ENCODE results near the gene SULT1A2.
"Not testable (repeated sequence)": the region's sequence is repeated elsewhere in the genome, so short reads cannot be mapped to it uniquely, and the experiment has no call there.

SULT1A2 gene

DNA sequence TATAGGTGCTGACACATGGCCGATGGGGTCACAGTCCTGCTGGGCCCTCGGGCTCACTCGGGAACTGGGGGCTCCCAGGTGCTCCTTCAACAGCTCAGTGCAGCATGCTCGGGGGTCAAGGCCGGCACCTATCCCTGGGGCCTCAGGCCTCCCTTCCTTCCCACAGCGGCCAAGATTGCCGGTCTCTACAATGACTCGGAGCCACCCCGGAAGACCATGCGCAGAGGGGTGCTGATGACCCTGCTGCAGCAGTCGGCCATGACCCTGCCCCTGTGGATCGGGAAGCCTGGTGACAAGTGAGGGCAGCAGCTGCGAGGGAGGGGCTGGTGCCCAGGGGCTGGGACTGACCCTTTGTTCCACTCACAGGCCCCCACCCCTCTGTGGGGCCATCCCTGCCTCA, 6.9 kb downstream of the SULT1A2 start:
- no peak for DNase-seq

- DNase-seq: no peak
Measured at GRCh38 chr16:28589069-28589468, 7.8 kb downstream of the SULT1A2 start.

DNA sequence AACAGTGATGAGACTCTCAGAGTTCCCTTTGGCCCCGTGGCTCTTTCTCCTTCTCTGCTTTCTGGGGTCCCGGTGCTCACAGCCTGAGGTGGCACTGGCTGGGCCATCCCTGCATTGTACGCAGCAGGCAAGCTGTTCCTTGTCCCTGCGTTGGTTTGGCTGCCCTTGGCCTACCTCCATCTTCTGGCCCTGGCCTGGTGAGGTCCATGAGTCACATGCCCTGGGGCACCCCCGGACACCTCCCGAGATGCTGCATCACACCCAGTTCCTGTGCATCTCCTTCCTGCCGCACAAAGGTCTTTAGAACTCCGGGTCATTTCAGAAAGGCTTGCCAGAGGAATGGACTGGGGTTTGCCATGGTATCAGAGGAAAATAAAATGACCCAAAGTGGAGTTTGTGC, 9.5 kb downstream of the SULT1A2 start:
- DNase-seq: no peak

- DNase-seq: no peak
Measured at GRCh38 chr16:28586466-28586865, 10.4 kb downstream of the SULT1A2 start.

- no peak for DNase-seq
Measured at GRCh38 chr16:28585674-28586073, 11.2 kb downstream of the SULT1A2 start.

DNA sequence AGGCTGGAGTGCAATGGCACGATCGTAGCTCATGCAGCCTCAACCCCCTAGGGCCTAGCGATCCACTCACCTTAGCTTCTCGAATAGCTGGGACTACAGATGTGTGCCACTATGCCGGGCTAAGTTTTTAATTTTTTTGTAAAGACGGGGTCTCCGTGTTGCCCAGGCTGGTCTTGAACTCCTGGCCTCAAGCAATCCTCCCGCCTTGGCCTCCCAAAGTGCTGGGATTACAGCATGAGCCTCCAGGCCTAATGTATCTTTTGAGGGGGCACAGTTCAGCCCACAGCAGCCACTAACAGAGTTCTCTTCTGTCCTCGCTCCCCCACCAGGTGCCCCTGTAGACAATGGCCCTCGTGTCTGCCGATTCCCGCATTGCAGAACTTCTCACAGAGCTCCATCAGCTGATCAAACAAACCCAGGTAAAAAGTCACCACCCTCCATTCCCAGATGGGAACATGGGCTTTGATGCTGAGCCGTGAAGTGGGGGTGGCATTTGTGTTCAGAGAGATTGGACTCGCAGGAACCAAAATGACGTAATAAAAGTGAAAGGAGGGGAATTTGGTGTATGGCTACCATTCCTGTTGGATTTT, 16.0 kb downstream of the SULT1A2 start:
- DNase-seq: no peak

- no peak for DNase-seq
Measured at GRCh38 chr16:28575446-28576109, 21.3 kb downstream of the SULT1A2 start.

DNA sequence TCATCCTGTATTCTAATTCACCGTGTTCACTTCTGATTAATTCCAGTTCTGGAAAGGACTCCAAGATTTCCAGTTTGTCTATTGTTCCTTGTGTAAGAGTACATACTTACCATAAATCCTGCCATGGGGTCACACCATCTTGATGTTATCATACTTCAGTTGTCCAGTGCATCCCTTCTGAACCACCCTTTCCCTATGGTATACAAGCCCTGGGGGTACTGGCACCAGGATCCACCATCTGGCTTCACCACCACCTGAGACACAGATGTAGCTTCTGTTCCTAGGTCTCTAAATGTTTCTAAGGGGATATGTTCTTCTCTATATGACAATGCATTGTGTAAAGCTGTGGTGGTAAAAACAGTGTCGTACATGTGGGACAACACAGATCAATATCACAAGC, 21.9 kb downstream of the SULT1A2 start:
- DNase-seq: no peak

GRCh38 chr16:28573738-28574718, 22.8 kb downstream of the SULT1A2 start:
- DNase-seq: no peak

GRCh38 chr16:28572696-28573510, 23.9 kb downstream of the SULT1A2 start:
- DNase-seq: no peak

DNA sequence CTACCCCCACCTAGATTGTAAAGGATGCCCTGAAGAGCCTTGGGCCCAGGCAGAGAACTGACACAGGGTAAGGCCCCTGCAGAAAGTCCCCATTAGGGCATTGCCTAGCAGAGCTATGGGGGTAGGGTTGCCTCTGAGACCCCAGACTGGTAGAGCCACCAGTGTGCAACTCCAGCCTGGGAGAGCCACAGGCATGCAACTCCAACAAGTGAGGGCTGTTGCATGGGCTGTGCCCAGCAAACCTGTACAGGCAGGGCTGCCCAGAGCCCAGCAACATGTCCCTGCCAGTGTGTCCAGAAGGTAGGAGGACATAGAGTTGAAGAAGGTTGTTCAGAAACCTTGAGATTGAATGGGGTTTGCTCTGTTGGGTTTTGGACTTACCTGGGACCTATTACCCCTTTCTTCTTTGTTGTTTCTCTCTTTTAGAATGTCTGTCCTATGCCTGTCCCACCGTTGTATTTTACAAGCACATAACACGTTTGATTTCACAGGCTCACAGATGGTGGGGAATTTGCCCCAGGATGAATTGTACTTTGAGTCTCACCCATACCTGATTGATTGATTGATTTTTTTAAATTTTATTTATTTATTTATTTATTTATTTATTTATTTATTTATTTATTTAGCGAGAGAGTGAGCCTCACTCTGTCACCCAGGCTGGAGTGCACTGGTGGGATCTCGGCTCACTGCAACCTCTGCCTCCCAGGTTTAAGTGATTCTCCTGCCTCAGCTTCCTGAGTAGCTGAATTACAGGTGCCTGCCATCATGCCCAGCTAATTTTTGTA, 26.7 kb downstream of the SULT1A2 start:
- DNase-seq: no peak

DNA sequence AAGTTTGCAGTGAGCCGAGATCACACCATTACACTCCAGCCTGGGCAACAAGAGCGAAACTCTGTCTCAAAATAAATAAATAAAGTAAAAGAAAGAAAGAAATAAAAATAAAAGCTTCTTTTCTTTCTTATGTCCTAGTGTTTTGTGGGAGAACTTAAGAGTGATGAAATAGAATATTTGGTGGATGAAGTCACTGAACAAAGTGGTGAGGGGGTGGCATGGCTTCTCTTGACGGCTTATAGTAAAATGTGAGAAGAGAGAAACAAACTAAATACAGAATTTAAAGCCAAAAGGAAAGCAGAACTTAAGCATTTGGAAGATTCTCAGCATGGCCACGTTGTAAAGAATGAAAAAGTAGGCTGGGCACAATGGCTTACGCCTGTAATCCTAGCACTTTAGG, 27.8 kb downstream of the SULT1A2 start:
- no peak for DNase-seq

- no peak for DNase-seq
Measured at GRCh38 chr16:28567292-28567691, 29.6 kb downstream of the SULT1A2 start.

DNA sequence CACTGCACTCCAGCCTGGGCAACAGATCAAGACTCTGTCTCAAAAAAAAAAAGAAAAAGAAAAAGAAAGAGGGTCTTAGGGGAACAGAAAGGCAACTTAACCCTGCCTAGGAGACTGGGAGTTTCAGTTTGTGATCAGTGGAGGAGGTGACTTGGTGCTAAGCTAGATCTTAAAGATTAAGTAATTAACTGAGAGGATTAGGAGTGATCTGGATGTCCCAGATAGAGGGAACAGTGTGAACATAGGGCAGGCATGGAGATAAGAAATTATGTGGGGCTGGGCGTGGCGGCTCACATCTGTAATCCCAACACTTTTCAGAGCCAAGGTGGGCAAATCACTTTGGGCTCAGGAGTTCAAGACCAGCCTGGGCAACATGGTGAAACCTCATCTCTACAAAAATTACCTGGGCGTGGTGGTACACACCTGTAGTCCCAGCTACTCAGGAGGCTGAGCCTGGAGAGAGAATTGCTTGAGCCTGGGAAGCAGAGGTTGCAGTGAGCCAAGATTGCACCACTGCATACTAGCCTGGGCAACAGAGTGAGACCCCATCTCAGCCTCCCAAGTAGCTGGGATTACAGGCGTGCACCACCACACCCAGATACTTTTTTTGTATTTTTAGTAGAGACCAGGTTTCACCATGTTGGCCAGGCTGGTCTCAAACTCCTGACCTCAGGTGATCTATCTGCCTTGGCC, 30.5 kb downstream of the SULT1A2 start:
- DNase-seq: not testable (repeated sequence)

- no peak for DNase-seq
Measured at GRCh38 chr16:28563218-28563617, 33.6 kb downstream of the SULT1A2 start.

DNA sequence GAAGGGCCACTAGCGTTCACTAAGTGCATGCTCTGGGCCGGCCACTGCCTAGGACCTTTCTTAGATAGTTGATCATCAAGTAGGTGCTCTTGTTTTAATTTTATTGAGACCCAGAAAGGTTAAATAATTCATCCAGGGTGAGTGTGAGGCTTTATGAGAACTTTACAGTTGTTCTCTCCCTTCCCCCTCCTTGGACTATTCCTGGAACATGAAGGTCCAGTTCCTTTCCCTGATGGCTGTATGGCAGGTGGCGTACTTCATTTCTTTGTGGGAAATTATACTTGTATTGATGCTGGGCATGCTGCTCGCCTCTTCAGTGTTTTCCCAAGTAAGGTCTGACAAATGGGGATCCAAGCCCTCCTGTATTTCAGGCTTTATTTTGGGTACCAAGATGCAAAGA, 34.7 kb downstream of the SULT1A2 start:
- no peak for DNase-seq

GRCh38 chr16:28561557-28562187, 35.2 kb downstream of the SULT1A2 start:
- no peak for DNase-seq

- no peak for DNase-seq
Measured at GRCh38 chr16:28558456-28558855, 38.4 kb downstream of the SULT1A2 start.

DNA sequence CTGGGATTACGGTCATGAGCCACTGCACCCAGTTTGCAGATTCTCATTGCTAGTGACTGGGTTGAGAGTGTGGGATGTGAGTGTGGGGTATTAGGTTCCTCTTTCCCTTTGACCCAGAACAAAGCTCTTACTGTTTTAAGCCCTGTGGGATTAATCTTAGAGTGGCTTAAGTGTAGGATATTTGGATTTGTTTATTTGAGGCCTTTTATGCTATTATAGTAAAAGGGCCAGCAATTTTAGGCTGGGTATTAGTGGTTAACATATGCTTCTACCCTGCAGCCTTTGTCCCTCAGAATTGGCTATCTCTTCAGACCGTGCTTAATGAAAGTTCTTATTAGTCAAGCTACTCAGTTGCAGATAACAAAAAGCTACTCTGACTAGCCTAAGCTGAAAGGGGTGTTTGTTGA, 39.9 kb downstream of the SULT1A2 start:
- DNase-seq: no peak

DNA sequence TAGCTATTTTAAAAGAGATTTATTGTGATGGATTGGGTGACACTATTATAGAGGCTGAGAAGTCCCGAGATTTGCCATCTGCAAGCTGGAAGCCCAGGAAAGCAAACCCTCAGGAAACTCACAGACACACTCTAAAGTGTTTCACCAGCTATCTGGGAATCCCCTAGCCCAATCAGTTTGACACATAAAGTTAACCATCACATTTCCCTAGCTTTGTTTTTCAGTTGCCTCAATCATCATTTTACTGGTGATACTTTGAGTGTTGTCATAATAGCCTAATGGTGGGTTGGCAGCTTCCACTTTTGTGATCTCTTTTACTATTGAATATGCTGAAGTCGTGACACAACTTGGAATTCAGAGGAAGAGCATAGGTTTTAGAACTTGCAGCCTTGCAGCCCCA, 41.3 kb downstream of the SULT1A2 start:
- DNase-seq: no peak
